Body of pancreas (tissue), 4 donors: ENCODE measurements around the gene ZNF763.

ENCODE experiments used
- POLR2A ChIP-seq, 3 donors: fragments of 450-650 bp; IDR thresholded peaks; one replicate each; pipeline ENCODE4 v1.6.1; 2016; ENCODE audit warnings: antibody characterized with exemption in 3 of 3, mild to moderate bottlenecking in 2 of 3
- TF ChIP-seq, protein P1 (sequence below), 7 experiments: fragments of 450-650 bp in 4 of 7; fragments of 200-600 bp in 3 of 7; sonication (generic) in 3 of 7; IDR thresholded peaks; one replicate each; pipeline ENCODE4 v1.5.1; 2016 to 2019; ENCODE audit warnings: antibody characterized with exemption in 7 of 7

GRCh38 chr19:11984986-11985385 is 20.1 kb downstream of the ZNF763 start:
- TF ChIP-seq, protein P1, sequence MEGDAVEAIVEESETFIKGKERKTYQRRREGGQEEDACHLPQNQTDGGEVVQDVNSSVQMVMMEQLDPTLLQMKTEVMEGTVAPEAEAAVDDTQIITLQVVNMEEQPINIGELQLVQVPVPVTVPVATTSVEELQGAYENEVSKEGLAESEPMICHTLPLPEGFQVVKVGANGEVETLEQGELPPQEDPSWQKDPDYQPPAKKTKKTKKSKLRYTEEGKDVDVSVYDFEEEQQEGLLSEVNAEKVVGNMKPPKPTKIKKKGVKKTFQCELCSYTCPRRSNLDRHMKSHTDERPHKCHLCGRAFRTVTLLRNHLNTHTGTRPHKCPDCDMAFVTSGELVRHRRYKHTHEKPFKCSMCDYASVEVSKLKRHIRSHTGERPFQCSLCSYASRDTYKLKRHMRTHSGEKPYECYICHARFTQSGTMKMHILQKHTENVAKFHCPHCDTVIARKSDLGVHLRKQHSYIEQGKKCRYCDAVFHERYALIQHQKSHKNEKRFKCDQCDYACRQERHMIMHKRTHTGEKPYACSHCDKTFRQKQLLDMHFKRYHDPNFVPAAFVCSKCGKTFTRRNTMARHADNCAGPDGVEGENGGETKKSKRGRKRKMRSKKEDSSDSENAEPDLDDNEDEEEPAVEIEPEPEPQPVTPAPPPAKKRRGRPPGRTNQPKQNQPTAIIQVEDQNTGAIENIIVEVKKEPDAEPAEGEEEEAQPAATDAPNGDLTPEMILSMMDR (IDR thresholded peaks at IDR 0.05): no peak
- TF ChIP-seq POLR2A (IDR thresholded peaks at IDR 0.05): no peak
